ENCODE results near the gene HTR2A.
"Not testable (repeated sequence)": the region's sequence is repeated elsewhere in the genome, so short reads cannot be mapped to it uniquely, and the experiment has no call there.

Gene HTR2A

GRCh38 chr13:46804921-46805320, 91.9 kb downstream of the HTR2A start:
- DNase-seq (ENCODE audit: low read depth), result not testable (repeated sequence)

GRCh38 chr13:46804391-46804815, 92.5 kb downstream of the HTR2A start:
- peak; percentile 76 for DNase-seq (ENCODE audit: low read depth)

- no peak for DNase-seq (ENCODE audit: low read depth)
Measured at GRCh38 chr13:46803586-46803985, 93.3 kb downstream of the HTR2A start.

GRCh38 chr13:46801858-46802257, 95.0 kb downstream of the HTR2A start:
- DNase-seq (ENCODE audit: low read depth), result no peak

GRCh38 chr13:46799139-46799538, 97.7 kb downstream of the HTR2A start:
- DNase-seq (ENCODE audit: low read depth), result no peak

- DNase-seq (ENCODE audit: low read depth), result no peak
Measured at GRCh38 chr13:46797501-46798237, 99.2 kb downstream of the HTR2A start.

- peak; percentile 76 for DNase-seq (ENCODE audit: low read depth)
Measured at GRCh38 chr13:46796515-46797474, 100.1 kb downstream of the HTR2A start, which contains the start of gene ESD. TSS of gene ESD (minus strand) at chr13:46797161. CDS start at chr13:46791413, 5,748 bp downstream.

GRCh38 chr13:46796129-46796514, 100.7 kb downstream of the HTR2A start:
- no peak for DNase-seq (ENCODE audit: low read depth)

GRCh38 chr13:46795321-46795720, 101.5 kb downstream of the HTR2A start:
- no peak for DNase-seq (ENCODE audit: low read depth)

GRCh38 chr13:46783504-46783903, 113.3 kb downstream of the HTR2A start:
- no peak for DNase-seq (ENCODE audit: low read depth)

GRCh38 chr13:46782691-46783090, 114.2 kb downstream of the HTR2A start:
- no peak for DNase-seq (ENCODE audit: low read depth)

GRCh38 chr13:46782066-46782465, 114.8 kb downstream of the HTR2A start:
- DNase-seq (ENCODE audit: low read depth), result no peak

Data from HS-27A (cell line).